Mesenchymal stem cell (in vitro differentiated cells and primary cell): ENCODE measurements around the gene CBX4.

Source experiments
- DNase-seq: peaks from one replicate; pipeline ENCODE4 v3.0.0-alpha.2; 2013
- H2AFZ ChIP-seq: one replicate; pipeline ENCODE4 v1.6.1; 2013; ENCODE audit warnings: low read depth, mild to moderate bottlenecking, control low read depth, inconsistent platforms, low read length, moderate library complexity
- H2AK5ac ChIP-seq: 2 replicates; pipeline ENCODE4 v1.6.1; 2013; ENCODE audit warnings: low read length, moderate library complexity, mild to moderate bottlenecking, inconsistent platforms; ENCODE audit not compliant: severe bottlenecking
- H2BK120ac ChIP-seq: one replicate; pipeline ENCODE4 v1.6.1; 2013; ENCODE audit warnings: low read depth, mild to moderate bottlenecking, inconsistent platforms, low read length, moderate library complexity
- H2BK12ac ChIP-seq, 2 experiments: one replicate each; pipeline ENCODE4 v1.6.1; 2013; ENCODE audit warnings: inconsistent platforms in 2 of 2, low read length in 2 of 2, mild to moderate bottlenecking in 2 of 2, moderate library complexity in 2 of 2, control low read depth in 1 of 2
- H2BK15ac ChIP-seq: one replicate; pipeline ENCODE4 v1.6.1; 2013; ENCODE audit warnings: mild to moderate bottlenecking, low read depth, inconsistent platforms; ENCODE audit not compliant: poor library complexity, severe bottlenecking
- H2BK5ac ChIP-seq: 2 replicates; pipeline ENCODE4 v1.6.1; 2013; ENCODE audit warnings: low read depth, mild to moderate bottlenecking, low read length, control low read depth, inconsistent platforms; ENCODE audit not compliant: poor library complexity, severe bottlenecking
- H3K14ac ChIP-seq, 2 experiments: one replicate each; pipeline ENCODE4 v1.6.1; 2013; ENCODE audit warnings: inconsistent platforms in 2 of 2, low read length in 2 of 2, control low read depth in 1 of 2, mild to moderate bottlenecking in 1 of 2, moderate library complexity in 1 of 2
- H3K18ac ChIP-seq, 2 experiments: one replicate each; pipeline ENCODE4 v1.6.1; 2013; ENCODE audit warnings: inconsistent platforms in 2 of 2, low read length in 2 of 2, control low read depth in 1 of 2, low read depth in 1 of 2, mild to moderate bottlenecking in 1 of 2
- H3K23ac ChIP-seq, 2 experiments: one replicate each; pipeline ENCODE4 v1.6.1; 2013; ENCODE audit warnings: inconsistent platforms in 2 of 2, low read length in 2 of 2, mild to moderate bottlenecking in 2 of 2, moderate library complexity in 2 of 2, control low read depth in 1 of 2
- H3K27ac ChIP-seq: 2 replicates; pipeline ENCODE4 v1.5.1; 2013; ENCODE audit warnings: mild to moderate bottlenecking, moderate library complexity, low read length, control low read depth, inconsistent platforms; ENCODE audit not compliant: poor library complexity, severe bottlenecking
- H3K27me3 ChIP-seq, 2 experiments: 2 replicates each; pipeline versions ENCODE4 v1.6.1 to v1.7.0; 2013; ENCODE audit warnings: low read length in 2 of 2, mild to moderate bottlenecking in 2 of 2, moderate library complexity in 2 of 2, control low read depth in 1 of 2, inconsistent platforms in 1 of 2; ENCODE audit not compliant: control insufficient read depth in 1 of 2, insufficient read depth in 1 of 2
- H3K36me3 ChIP-seq, 2 experiments: 2 replicates each; pipeline versions ENCODE4 v1.6.1 to v1.7.0; 2013; ENCODE audit warnings: low read length in 2 of 2, control low read depth in 1 of 2, inconsistent platforms in 1 of 2, low read depth in 1 of 2, mild to moderate bottlenecking in 1 of 2; ENCODE audit not compliant: insufficient read depth in 2 of 2, control insufficient read depth in 1 of 2
- H3K4ac ChIP-seq, 2 experiments: one replicate each; pipeline ENCODE4 v1.6.1; 2013; ENCODE audit warnings: inconsistent platforms in 2 of 2, low read length in 2 of 2, mild to moderate bottlenecking in 2 of 2, moderate library complexity in 2 of 2, control low read depth in 1 of 2, low read depth in 1 of 2
- H3K4me1 ChIP-seq: 2 replicates; pipeline ENCODE4 v1.6.1; 2013; ENCODE audit warnings: low read depth, low read length, control low read depth; ENCODE audit not compliant: control insufficient read depth, insufficient read depth
- H3K4me2 ChIP-seq: 2 replicates; pipeline ENCODE4 v1.6.1; 2013; ENCODE audit warnings: low read length, mild to moderate bottlenecking, inconsistent platforms; ENCODE audit not compliant: poor library complexity, severe bottlenecking
- H3K4me3 ChIP-seq, 2 experiments: 2 replicates each; pipeline versions ENCODE4 v1.5.1 to v1.7.0; 2013; ENCODE audit warnings: low read length in 2 of 2, mild to moderate bottlenecking in 2 of 2, control low read depth in 1 of 2, low read depth in 1 of 2; ENCODE audit not compliant: insufficient read depth in 1 of 2
- H3K79me1 ChIP-seq: replicated peaks from 2 replicates; pipeline ENCODE4 v1.6.1; 2013; ENCODE audit warnings: mild to moderate bottlenecking, control low read depth, low read length, inconsistent platforms; ENCODE audit not compliant: poor library complexity, severe bottlenecking
- H3K9ac ChIP-seq: 2 replicates; pipeline ENCODE4 v1.7.0; 2013; ENCODE audit warnings: mild to moderate bottlenecking, low read length, moderate library complexity
- H3K9me3 ChIP-seq: 2 replicates; pipeline ENCODE4 v1.7.0; 2013; ENCODE audit warnings: mild to moderate bottlenecking, low read length; ENCODE audit not compliant: control insufficient read depth
- H4K8ac ChIP-seq: one replicate; pipeline ENCODE4 v1.6.1; 2013; ENCODE audit warnings: inconsistent platforms, mild to moderate bottlenecking, low read length, moderate library complexity
- H4K91ac ChIP-seq: one replicate; pipeline ENCODE4 v1.6.1; 2013; ENCODE audit warnings: mild to moderate bottlenecking, low read length, inconsistent platforms
- WGBS: methylation state at CpG from one replicate; pipeline ENCODE4 v1.1.7; 2013; ENCODE audit warnings: mixed read lengths; 5-methylcytosine and 5-hydroxymethylcytosine counted together

The CBX4 gene

DNA sequence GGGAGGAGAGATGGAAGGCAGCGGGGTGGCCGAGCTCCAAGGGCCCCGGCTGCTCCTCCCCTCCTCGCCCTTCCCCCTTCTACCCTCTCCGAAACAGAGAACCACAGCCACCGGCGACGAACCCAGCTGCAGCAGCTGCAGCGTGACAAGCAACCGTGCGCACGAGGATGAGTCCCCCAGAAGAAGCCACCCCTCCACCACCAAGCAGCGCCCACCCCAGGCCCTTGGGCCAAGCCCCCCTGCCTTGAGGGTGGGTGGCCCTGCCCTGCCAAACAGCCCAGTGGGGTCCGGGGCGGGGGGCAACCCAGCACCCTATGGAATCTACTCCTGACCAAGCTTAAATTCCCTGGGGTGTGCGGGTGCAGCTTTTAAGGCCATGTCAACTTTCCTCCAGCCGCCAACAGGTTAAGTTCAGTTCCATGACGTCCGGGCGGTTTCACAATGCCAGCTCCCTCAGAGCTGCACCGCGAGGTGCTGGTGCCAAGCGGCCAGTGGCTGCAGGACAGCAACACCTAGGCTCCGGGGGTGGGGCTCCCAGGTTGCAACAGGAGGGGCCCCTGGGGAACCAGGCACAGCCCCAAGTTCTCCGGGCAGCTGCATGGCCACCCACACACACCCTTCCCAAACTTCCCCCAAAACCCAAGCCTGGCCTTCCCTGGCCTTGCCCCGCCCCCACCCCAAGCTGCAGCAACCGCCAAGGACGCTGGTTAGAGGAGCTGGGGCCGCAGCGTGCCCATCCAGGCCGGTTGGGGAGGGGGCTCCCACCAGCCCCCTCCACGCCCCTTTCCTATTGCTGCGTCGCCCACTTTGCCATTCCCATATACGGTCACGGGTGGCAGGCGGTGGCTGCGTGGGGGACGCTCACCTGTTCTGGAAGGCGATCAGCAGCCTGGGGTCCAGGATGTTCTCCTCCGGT is 2.0 kb downstream of the CBX4 start:
- H3K9ac ChIP-seq: peak overlapping the region; percentile 92
- no peaks in the 10 kb centered on the region for H3K9me3 ChIP-seq
- no peak overlapping the region for H4K8ac ChIP-seq
- H2BK5ac ChIP-seq: no peak overlapping the region
- H3K23ac ChIP-seq: peak overlapping the region in 1 of 2 experiments; percentile 63
- peak overlapping the region in 1 of 2 experiments; percentile 49 for H2BK12ac ChIP-seq
- H3K14ac ChIP-seq: peak overlapping the region in 1 of 2 experiments; percentile 94
- H3K79me1 ChIP-seq: peaks cover 40% of the 10 kb centered on the region
- H3K4me1 ChIP-seq: peaks cover 65% of the 10 kb centered on the region
- peak overlapping the region; percentile 69 to 91 for H3K18ac ChIP-seq
- H2AFZ ChIP-seq: peak overlapping the region; percentile 18
- H3K4me2 ChIP-seq: peak overlapping the region; percentile 100
- H3K27me3 ChIP-seq: peaks cover 23 to 25% of the 10 kb centered on the region in 2 experiments
- peak overlapping the region; percentile 34 for H4K91ac ChIP-seq
- DNase-seq: peak; percentile 86
- no peak overlapping the region for H2BK120ac ChIP-seq
- no peak overlapping the region for H2BK15ac ChIP-seq
- peak overlapping the region; percentile 30 to 95 for H3K4me3 ChIP-seq
- H3K36me3 ChIP-seq: peaks cover 16 to 38% of the 10 kb centered on the region in 2 experiments
- H3K4ac ChIP-seq: peak overlapping the region; percentile 13 to 62
- no peak overlapping the region for H3K27ac ChIP-seq
- whole genome bisulfite sequencing: 8% methylated on average over 37 of the region's 41 CpGs
- H2AK5ac ChIP-seq: no peak overlapping the region

DNA sequence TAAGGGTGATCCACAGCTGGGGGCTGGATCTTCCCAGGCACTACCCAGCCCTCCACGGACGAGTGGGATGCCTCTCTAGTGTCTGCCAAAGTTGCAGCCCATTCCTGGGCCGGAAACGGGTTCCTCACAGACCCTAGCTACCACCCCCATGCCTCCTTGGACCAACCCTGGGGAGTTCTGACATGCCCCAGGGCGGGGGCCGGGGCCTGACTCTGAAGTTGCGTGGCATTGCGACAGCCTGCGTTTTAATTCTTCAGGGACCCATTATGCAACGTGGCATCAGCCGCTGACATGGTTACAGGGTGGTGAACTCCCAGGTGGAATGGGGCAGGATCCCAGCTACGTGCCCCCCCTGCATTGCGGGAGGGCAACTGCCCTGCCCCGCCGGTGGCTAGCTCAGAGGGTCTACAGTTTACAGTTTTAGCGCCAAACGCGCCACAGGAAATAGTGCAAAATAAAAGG is 2.7 kb downstream of the CBX4 start:
- H3K14ac ChIP-seq: peak overlapping the region in 1 of 2 experiments; percentile 82
- H3K4me2 ChIP-seq: peak overlapping the region; percentile 100
- H2BK12ac ChIP-seq: peak overlapping the region in 1 of 2 experiments; percentile 43
- H3K27ac ChIP-seq: no peak overlapping the region
- H3K4ac ChIP-seq: peak overlapping the region in 1 of 2 experiments; percentile 13
- peak overlapping the region; percentile 26 for H2AK5ac ChIP-seq
- H4K8ac ChIP-seq: no peak overlapping the region
- H3K23ac ChIP-seq: peak overlapping the region in 1 of 2 experiments; percentile 76
- H3K9me3 ChIP-seq: no peaks in the 10 kb centered on the region
- H2BK5ac ChIP-seq: no peak overlapping the region
- peak overlapping the region; percentile 6 to 87 for H3K18ac ChIP-seq
- H3K9ac ChIP-seq: no peak overlapping the region
- peaks cover 40% of the 10 kb centered on the region for H3K79me1 ChIP-seq
- H3K36me3 ChIP-seq: peaks cover 16 to 38% of the 10 kb centered on the region in 2 experiments
- peaks cover 16 to 18% of the 10 kb centered on the region in 2 experiments for H3K27me3 ChIP-seq
- peak overlapping the region; percentile 36 to 95 for H3K4me3 ChIP-seq
- peak overlapping the region; percentile 61 for H4K91ac ChIP-seq
- H2BK120ac ChIP-seq: peak overlapping the region; percentile 39
- H2AFZ ChIP-seq: no peak overlapping the region
- H2BK15ac ChIP-seq: no peak overlapping the region
- peaks cover 68% of the 10 kb centered on the region for H3K4me1 ChIP-seq
- DNase-seq: peak; percentile 61
- WGBS: 16% methylated on average over 13 of the region's 18 CpGs

DNA sequence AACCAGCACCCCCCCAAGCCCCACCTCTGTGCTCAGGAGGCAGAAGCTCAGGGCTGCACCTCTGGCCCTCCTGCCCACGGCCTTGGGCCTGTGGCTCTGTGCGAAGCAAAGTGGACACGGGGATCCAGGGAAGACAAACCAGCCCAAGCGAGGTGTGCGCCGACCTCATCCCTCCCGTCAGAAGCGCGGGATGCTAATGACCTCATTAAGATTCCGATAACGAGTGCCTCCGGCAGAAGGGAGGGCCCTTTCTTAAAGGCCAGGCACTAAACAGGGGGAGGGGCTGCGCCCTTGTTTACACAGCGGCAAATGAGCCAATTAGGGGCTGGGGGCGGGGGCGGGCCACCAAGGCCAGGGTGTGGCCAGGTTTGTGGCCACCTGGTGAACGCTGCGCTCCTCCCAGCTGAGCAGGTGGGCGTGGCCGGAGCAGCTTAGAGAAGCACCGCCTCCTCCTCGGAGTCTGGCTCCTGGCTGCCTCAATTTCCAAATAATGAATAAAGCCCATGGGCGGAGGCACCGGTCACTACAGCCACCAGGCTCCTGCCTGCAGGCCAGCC is 3.2 kb downstream of the CBX4 start:
- no peak overlapping the region for H2BK120ac ChIP-seq
- H3K14ac ChIP-seq: no peak overlapping the region
- H3K4me1 ChIP-seq: peaks cover 68% of the 10 kb centered on the region
- H3K4me2 ChIP-seq: no peak overlapping the region
- H3K4me3 ChIP-seq: no peak overlapping the region
- H3K23ac ChIP-seq: peak overlapping the region in 1 of 2 experiments; percentile 19
- no peak overlapping the region for H3K9ac ChIP-seq
- H3K27me3 ChIP-seq: peaks cover 12 to 13% of the 10 kb centered on the region in 2 experiments
- peak overlapping the region in 1 of 2 experiments; percentile 68 for H3K18ac ChIP-seq
- DNase-seq: no peak
- H3K79me1 ChIP-seq: peaks cover 40% of the 10 kb centered on the region
- H2BK15ac ChIP-seq: no peak overlapping the region
- H3K36me3 ChIP-seq: peaks cover 16 to 38% of the 10 kb centered on the region in 2 experiments
- peak overlapping the region in 1 of 2 experiments; percentile 43 for H2BK12ac ChIP-seq
- H4K8ac ChIP-seq: no peak overlapping the region
- H4K91ac ChIP-seq: no peak overlapping the region
- no peak overlapping the region for H3K27ac ChIP-seq
- H2AFZ ChIP-seq: no peak overlapping the region
- 28% methylated on average over 24 of the region's 24 CpGs for WGBS
- no peak overlapping the region for H2BK5ac ChIP-seq
- H2AK5ac ChIP-seq: no peak overlapping the region
- H3K4ac ChIP-seq: peak overlapping the region in 1 of 2 experiments; percentile 13
- H3K9me3 ChIP-seq: no peaks in the 10 kb centered on the region

DNA sequence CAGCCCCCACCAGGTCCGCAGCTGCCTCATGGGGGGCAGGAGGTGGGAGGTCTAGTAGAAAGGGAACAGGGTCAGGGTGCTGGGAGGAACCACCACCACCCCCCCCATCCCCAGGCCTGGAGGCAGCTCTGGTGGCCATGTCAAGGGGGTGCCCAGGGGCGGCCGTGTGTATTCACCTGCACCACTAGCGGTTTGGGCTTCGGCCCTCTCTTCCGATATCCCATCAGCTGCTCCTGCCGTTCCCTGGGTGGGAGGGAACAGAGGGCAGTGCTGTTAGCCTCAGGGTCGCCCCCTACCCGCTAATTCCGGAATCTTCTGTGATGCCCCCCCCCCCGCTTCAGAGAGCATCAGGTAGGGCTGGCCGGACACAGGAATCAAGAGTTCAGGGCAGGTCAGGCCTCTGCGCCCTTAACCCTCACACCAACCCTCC is 3.8 kb downstream of the CBX4 start:
- no peaks in the 10 kb centered on the region for H3K9me3 ChIP-seq
- no peak overlapping the region for H2BK12ac ChIP-seq
- H3K4me3 ChIP-seq: no peak overlapping the region
- H3K79me1 ChIP-seq: peaks cover 40% of the 10 kb centered on the region
- H3K4me2 ChIP-seq: no peak overlapping the region
- H3K14ac ChIP-seq: no peak overlapping the region
- H3K9ac ChIP-seq: no peak overlapping the region
- peaks cover 7 to 13% of the 10 kb centered on the region in 2 experiments for H3K27me3 ChIP-seq
- no peak overlapping the region for H2AK5ac ChIP-seq
- H3K4ac ChIP-seq: no peak overlapping the region
- WGBS: 60% methylated on average over 9 of the region's 13 CpGs
- H2BK15ac ChIP-seq: no peak overlapping the region
- H2BK5ac ChIP-seq: no peak overlapping the region
- H3K23ac ChIP-seq: no peak overlapping the region
- DNase-seq: no peak
- H3K36me3 ChIP-seq: peaks cover 16 to 38% of the 10 kb centered on the region in 2 experiments
- H3K4me1 ChIP-seq: peaks cover 64% of the 10 kb centered on the region
- H4K91ac ChIP-seq: no peak overlapping the region
- H2BK120ac ChIP-seq: no peak overlapping the region
- H3K18ac ChIP-seq: no peak overlapping the region
- H4K8ac ChIP-seq: no peak overlapping the region
- H2AFZ ChIP-seq: no peak overlapping the region
- no peak overlapping the region for H3K27ac ChIP-seq
